Measurements from ENCODE around the gene PPP2R5D. TPM values are rescaled to one million over a fixed set of nuclear protein-coding genes. Genes with fewer than 3 reads are reported as not detected.

PPP2R5D gene
- total RNA-seq, 1 experiment from 2014 or later = 27.4 TPM

DNA sequence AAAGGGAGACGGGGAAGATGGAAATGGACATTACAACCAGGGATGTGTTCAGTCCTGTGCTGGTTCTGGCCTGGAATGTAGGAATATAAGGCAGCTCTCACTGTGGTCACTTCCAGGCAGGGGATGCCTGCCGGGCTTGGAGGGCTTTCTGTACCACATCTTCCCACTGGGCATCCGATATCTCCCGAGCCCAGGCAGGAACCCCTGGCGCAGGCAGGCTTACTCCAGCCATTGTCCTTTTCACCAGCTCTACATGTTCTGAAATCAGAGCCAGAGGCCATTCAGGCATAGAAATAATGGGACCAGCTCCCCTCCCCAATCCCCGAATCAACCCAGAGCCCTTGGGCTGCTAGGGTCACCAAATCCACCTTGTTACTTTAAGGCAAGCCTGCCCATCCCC, 28.0 kb downstream of the PPP2R5D start:
- Histone ChIP-seq H3K9me3 (no peaks in the 10 kb centered on the region), H3K4me3 (peak overlapping the region; percentile 67), H3K36me3 (peaks cover 11% of the 10 kb centered on the region), H3K27me3 (no peaks in the 10 kb centered on the region)
- DNase-seq = no peak

DNA sequence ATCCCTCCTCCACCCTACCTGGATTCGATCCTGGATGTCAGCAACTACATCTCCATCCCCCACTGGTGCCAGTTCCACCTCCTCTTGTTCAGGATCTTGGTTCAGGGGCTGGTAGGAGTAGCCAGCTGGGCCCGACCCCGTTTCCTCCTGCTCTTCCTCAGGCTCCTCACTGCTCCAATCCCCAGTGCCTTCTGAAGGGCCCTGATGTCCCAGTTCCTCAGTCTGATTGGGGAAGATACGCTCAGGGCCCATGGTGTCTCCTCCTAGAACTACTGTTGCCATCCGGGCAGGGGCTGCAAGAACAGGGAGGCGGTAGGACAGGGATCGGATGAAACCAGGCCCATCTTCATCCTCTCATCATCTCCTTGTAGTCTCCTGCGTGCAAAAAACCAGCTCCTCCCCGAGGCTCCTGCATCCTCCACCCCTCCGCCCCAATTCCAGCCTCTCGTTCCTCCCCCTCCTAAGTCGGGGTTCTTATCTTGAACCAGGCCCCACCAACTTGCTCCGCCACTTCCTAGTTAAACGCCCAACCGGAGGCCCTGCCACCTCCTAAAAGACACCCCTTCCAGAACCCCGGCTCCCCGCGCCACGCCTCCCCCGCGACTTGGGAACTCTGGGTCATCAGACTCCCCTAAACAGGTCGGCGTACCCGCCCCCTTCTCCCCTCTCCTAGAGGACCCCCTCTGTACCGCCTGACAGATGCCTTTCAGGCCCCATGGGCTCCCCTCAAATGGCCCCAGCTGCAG, 28.9 kb downstream of the PPP2R5D start:
- no peaks in the 10 kb centered on the region for H3K9me3 ChIP-seq
- peaks cover 11% of the 10 kb centered on the region for H3K36me3 ChIP-seq
- peak overlapping the region; percentile 67 for H3K4me3 ChIP-seq
- no peaks in the 10 kb centered on the region for H3K27me3 ChIP-seq
- DNase-seq = no peak

- DNase-seq = peak; percentile 96
- peak within 1 kb of the TSS; percentile 67 for H3K4me3 ChIP-seq
- no peaks in the 10 kb centered on the region for H3K9me3 ChIP-seq
- H3K36me3 ChIP-seq = peaks cover 11% of the 10 kb centered on the region
- no peaks in the 10 kb centered on the region for H3K27me3 ChIP-seq
Measured at GRCh38 chr6:43013843-43014433, 29.6 kb downstream of the PPP2R5D start, which contains the start of the genes KLHDC3 and MEA1. Gene KLHDC3, plus strand, starts transcription at chr6:43014249. Its CDS starts 2,944 bp downstream, at chr6:43017193. Gene MEA1, minus strand, starts transcription at chr6:43013946. Its CDS starts 133 bp downstream, at chr6:43013813.

GRCh38 chr6:43014434-43014909, 30.1 kb downstream of the PPP2R5D start:
- Histone ChIP-seq H3K36me3 (peaks cover 11% of the 10 kb centered on the region), H3K4me3 (peak overlapping the region; percentile 67), H3K9me3 (no peaks in the 10 kb centered on the region), H3K27me3 (no peaks in the 10 kb centered on the region)
- no peak for DNase-seq

- Histone ChIP-seq H3K27me3 (no peaks in the 10 kb centered on the region), H3K36me3 (peaks cover 12% of the 10 kb centered on the region), H3K9me3 (no peaks in the 10 kb centered on the region), H3K4me3 (no peak overlapping the region)
- no peak for DNase-seq
Measured at GRCh38 chr6:43016176-43016942, 32.0 kb downstream of the PPP2R5D start.

DNA sequence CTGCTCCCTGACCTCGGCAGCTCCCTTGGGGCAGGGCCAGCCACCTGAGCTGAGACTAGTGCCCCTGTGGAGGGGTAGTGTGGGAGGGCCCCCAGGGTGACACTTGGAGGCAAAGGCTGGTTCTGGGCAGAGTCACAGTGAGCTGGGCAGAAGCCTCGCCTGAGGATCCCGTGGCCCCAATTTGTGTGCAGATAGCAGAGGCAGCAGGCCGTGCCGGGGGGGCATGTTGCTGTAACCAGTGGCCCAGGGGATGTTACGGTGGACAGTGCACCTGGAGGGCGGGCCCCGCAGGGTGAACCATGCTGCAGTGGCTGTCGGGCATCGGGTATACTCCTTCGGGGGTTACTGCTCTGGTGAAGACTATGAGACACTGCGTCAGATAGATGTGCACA, 32.6 kb downstream of the PPP2R5D start:
- DNase-seq = no peak
- Histone ChIP-seq H3K9me3 (no peaks in the 10 kb centered on the region), H3K4me3 (no peak overlapping the region)

DNA sequence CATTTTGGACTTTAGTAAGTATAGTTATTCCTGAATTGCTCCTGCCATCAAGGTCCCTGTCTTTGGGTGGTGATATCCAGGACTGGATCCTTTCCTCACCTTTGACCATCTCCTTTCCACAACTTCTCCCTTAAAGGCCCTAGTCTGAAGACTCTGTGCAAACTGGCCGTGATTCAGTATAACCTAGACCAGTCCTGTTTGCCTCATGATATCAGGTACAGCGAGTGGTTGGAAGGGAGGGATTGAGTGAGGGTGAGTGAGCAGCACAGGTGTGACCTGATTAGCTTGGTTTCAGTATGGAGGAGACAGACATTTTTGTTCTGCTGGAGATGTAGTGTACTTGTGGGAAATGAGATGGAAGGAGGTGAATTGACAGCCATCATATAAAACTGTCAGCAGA, 34.8 kb downstream of the PPP2R5D start:
- no peak overlapping the region for H3K4me3 ChIP-seq
- DNase-seq = no peak
- no peaks in the 10 kb centered on the region for H3K27me3 ChIP-seq
- H3K9me3 ChIP-seq = no peaks in the 10 kb centered on the region
- H3K36me3 ChIP-seq = peaks cover 8% of the 10 kb centered on the region

More for the DNA sequence above, 32.6 kb downstream of the PPP2R5D start:
- Histone ChIP-seq H3K27me3 (no peaks in the 10 kb centered on the region), H3K36me3 (peaks cover 6% of the 10 kb centered on the region)

DNA sequence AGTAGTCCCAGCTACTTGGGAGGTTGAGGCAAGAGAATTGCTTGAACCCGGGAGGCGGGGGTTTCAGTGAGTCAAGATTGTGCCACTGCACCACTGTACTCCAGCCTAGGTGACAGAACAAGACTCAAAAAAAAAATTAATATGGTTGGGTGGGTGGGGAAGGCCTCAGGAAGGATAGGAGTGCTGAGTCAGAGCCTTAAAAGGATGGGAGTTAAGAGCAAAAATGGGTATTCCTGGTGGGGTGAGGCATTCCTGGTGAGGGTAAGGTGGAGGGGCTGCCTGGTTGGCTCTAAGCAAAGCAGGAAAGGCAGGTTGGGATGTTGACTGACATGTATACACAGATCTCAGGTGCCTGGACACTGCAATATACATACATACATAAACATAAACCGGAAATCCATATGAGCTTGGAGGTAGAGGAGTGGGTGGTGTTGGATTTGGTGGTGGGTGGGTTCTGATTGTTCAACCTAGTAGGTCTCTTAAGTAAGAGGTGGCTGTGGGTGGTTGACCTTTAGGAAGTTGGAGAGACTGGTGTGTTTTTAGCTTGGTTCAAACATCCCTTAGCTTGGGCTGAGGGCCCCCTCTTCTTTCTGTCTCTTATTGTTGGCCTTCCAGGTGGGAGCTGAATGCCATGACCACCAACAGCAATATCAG, 35.8 kb downstream of the PPP2R5D start:
- no peak for DNase-seq
- peaks cover 14% of the 10 kb centered on the region for H3K36me3 ChIP-seq
- H3K27me3 ChIP-seq = no peaks in the 10 kb centered on the region
- no peak overlapping the region for H3K4me3 ChIP-seq
- H3K9me3 ChIP-seq = no peaks in the 10 kb centered on the region

GRCh38 chr6:43020847-43021246, 36.5 kb downstream of the PPP2R5D start:
- no peaks in the 10 kb centered on the region for H3K27me3 ChIP-seq
- peak; percentile 10 for DNase-seq
- peaks cover 16% of the 10 kb centered on the region for H3K36me3 ChIP-seq
- peak overlapping the region; percentile 66 for H3K4me3 ChIP-seq
- H3K9me3 ChIP-seq = no peaks in the 10 kb centered on the region

DNA sequence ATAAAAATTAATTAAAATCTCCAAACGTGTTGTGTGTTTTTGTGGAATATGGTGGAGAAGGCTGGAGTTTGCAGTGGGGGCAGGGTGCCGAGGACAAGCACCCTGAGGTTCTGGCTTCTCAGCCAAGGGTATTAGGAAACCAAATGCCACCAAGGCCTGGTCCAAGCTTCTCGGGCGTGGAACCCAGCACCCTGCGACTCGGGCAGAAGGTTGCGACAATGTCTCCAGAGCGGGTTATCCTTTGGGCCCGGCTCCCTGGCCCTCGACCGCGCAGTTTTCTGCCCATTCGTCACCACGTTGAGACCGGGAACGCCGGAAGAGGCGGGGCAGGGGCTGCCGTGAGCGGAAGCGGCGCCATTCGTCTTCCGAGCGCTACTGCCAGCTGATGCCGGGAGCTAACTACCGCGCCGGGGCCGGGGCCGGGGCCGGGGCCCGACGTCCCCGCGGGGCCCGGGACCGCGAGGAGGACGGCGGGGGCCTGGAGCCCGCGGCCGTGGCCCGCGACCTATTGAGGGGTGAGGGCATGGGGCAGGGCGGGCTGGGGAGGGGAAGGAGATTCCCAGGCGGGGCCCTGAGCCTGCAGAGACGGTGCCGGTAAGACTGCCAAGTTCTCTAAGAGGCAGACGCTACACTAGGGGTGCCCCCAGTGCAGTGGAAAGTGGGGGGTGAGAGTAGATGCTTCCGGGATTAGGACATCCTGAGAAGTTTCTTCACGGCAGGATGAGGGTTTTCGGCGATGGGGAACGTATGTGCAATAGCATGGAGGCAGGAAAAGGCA, 37.1 kb downstream of the PPP2R5D start, which contains the start of gene RRP36:
TSS of gene RRP36 (plus strand) at position 354 of the 778 bp plus-strand sequence. CDS start at position 386, 32 bp downstream.
- Histone ChIP-seq H3K9me3 (no peaks in the 10 kb centered on the region), H3K36me3 (peaks cover 20% of the 10 kb centered on the region), H3K27me3 (no peaks in the 10 kb centered on the region), H3K4me3 (peak within 1 kb of the TSS; percentile 66)
- peak; percentile 78 for DNase-seq

GRCh38 chr6:43024436-43024835, 40.1 kb downstream of the PPP2R5D start:
- Histone ChIP-seq H3K9me3 (no peaks in the 10 kb centered on the region), H3K4me3 (no peak overlapping the region), H3K36me3 (peaks cover 25% of the 10 kb centered on the region), H3K27me3 (no peaks in the 10 kb centered on the region)
- no peak for DNase-seq

DNA sequence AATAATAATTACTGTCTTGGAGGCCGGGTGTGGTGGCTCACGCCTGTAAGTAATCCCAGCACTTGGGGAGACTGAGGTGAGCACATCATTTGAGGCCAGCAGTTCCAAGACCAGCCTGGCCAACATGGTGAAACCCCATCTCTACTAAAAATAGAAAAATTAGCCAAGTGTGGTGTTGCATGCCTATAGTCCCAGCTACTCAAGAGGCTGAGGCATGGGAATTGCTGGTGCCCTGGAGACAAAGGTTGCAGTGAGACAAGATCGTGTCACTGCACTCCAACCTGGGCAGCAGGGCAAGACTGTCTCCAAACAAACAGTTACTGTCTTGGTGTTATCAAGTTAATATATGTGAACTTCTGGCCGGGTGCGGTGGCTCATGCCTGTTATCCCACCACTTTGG, 42.0 kb downstream of the PPP2R5D start:
- no peak for DNase-seq
- H3K27me3 ChIP-seq = no peaks in the 10 kb centered on the region

GRCh38 chr6:43029120-43029519, 44.8 kb downstream of the PPP2R5D start:
- Histone ChIP-seq H3K4me3 (no peak overlapping the region), H3K36me3 (peaks cover 24% of the 10 kb centered on the region), H3K9me3 (no peaks in the 10 kb centered on the region), H3K27me3 (no peaks in the 10 kb centered on the region)
- DNase-seq = no peak

More for the DNA sequence above, 42.0 kb downstream of the PPP2R5D start:
- H3K9me3 ChIP-seq = no peaks in the 10 kb centered on the region
- peaks cover 28% of the 10 kb centered on the region for H3K36me3 ChIP-seq
- no peak overlapping the region for H3K4me3 ChIP-seq

DNA sequence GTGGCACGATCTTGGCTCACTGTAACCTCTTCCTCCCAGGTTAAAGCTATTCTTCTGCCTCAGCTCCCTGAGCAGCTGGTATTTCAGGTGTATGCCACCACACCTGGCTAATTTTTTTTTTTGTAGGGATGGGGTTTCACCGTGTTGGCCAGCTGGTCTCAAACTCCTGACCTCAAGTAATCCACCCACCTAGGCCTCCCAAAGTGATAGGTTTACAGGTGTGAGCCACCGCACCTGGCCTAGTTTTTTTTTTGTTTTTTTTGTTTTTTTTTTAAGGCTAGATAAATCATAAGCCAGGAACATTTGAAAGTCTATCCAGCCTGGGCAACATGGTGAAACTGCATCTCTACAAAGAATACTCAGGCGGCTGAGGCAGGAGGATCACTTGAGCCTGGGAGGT, 48.0 kb downstream of the PPP2R5D start:
- Histone ChIP-seq H3K4me3 (no peak overlapping the region), H3K36me3 (peaks cover 10% of the 10 kb centered on the region), H3K27me3 (no peaks in the 10 kb centered on the region), H3K9me3 (no peaks in the 10 kb centered on the region)
- DNase-seq = no peak

DNA sequence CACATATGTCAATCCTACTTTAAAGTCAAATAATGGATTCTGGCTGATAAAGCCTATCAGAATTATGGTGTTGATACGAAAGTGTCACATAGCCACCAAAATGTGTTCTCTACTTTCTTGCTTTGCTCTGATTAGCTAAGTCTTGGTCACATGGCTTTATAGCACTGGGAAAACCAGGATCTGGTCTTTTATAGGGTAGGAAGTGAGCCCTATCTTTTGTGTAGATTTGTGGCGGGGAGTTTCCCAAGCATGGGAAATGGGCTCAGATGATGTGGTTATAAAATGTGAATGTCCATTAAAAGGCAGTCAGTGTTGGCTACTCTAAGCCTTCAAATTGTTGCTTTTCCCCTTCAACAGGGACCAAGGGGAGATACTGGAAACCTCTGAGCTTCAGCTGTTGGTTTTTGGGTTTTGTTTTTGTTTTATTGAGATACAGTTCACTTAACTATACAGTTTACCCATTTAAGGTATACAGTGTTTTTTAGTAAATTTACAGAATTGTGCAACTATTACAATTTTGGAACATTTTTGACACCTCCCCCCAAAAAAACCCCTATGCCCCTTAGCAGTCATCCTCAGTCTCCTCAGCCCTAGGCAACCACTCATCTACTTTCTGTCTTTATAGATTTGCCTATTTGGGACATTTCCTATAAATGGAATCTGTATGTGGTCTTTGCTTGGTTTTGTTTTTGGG, 49.3 kb downstream of the PPP2R5D start:
- Histone ChIP-seq H3K4me3 (no peak overlapping the region), H3K27me3 (no peaks in the 10 kb centered on the region), H3K36me3 (peaks cover 10% of the 10 kb centered on the region), H3K9me3 (no peaks in the 10 kb centered on the region)
- DNase-seq = no peak

Data from MG63 (cell line).